ENCODE measurements around the gene AP1S1.
"Not testable (repeated sequence)": the region's sequence is repeated elsewhere in the genome, so short reads cannot be mapped to it uniquely, and the experiment has no call there.

The AP1S1 gene

DNA sequence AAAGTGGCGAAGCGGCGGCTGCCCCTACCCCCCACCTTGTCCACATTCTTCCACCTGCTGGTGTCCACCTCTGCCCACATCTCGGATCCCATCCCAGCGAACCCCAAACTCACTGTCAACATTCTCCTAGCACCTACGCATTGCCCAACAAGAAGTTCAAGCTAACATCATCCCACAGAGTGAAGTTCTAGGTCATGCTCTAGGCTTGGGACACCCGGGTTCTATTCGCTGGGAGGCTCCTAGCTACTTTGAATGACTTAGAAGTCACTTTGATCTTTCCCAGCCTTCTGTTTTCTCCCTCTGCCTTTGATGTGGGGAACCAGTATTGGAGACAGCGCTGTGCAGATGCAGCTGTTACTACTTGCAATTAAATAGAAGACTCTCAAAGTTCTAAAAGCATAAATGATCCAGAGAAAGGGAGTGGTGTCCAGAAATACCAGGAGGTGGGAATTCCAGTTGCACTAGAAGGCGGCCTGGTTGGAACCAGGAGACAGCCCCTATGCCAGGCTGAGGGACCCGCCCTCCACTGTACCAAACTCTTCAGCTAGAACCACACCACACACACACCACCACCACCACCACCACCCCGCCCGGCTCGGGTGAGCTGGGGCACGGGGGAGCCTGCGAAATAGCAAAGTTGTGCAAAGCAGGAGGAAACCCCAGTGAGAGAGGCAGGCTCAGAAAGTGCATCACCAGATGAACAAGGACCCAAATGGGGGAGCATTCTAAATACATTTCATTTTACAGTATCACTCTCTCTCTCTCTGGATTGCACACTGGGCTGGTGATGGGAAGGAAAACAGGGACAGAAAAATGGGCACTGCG is 16.6 kb downstream of the AP1S1 start:
- no peak for DNase-seq (ENCODE audit: low read depth)

- DNase-seq (ENCODE audit: low read depth) = no peak
These were observed 17.2 kb downstream of the AP1S1 start for GRCh38 chr7:101171442-101171837.

GRCh38 chr7:101172005-101172853 is 18.0 kb downstream of the AP1S1 start:
- no peak for DNase-seq (ENCODE audit: low read depth)

DNA sequence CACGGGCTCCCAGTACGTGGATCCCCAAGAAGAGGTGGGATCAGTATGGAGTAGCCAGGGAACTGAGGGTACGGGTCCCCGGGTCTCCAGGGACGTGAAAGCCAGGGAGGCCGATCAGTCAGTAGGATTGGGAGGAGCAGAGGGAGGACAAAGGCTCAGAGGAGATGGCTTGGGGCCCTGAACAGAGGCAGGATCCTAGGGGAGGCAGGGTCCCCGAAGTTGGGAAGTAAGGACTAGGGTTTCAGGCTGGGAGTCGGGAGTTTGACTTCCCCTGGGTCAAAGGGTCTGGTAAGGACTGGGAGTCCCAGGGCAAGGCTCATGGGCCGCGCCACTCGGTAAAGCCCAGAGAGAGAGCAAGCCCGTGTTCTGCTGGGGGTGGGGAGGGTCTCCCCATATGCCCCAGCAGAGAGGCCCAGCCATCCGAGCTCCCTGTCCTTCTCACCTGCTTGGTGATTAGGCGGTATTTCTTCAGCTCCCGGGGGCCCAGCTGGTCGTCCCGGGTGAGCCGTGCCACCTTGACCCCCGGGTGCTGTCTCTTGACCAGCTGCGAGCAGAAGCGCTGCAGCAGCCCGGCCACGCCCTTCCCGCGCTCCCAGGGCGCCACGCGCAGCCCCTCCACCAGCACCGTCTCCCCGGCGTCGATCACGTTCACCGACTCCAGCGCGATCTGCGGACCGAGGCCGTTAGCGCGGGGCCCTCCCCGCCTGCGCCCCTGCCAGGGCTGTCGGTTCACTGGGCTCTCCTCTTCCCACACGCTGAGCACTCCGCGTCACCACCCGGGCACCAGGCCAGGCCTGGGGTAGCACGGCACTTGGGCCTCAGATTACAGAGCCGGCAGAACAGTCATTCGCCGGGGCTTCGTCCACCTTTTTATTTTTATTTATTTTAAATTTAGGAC is 18.8 kb downstream of the AP1S1 start:
- DNase-seq (ENCODE audit: low read depth) = no peak

DNA sequence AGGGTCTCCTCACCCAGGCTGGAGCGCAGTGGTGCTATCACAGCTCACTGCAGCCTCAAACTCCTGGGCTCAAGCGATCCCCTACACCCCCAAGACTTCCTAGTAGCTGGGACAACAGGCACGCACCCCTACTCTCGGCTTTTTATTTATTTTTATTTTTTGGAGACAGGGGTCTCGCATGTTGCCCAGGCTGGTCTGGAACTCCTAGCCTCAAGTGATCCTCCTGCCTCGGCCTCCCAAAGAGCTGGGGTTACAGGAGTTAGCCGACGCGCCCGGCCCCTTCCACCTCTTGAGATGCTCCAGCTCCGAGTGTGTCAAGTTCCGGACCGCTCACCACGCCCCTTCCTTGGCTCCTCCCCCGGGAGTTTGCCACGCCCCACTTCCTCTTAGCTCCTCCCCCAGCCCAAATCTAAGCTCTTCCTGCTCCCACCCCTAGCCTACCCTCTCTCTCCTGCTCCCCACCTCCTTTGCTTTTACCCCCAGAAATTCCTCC is 19.5 kb downstream of the AP1S1 start:
- DNase-seq (ENCODE audit: low read depth) = no peak

DNA sequence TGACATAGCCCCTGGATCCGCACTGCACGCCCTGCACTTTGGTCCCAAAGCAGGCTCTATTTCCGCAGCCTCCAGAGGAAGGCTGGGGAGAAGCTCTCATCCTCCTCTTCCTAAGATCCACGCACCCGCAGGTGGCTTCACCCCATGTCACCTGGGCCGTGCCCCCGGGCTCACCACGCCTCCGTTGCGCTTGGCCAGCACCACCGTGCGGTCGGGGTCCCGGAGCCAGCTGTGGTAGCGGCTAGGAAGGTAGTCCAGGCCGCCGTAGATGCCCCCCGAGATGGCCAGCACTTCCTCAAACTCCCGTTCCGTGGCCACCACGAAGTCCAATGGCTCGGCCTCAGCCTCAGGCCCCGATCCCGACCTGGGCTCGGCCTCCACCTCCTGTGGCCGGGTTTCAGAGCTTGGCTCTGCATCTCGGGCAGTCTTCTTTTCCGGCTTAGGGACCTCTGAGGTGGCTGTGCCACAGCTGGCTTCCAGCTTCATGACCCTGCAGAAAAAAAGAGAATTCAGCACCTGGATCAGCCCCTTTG is 20.1 kb downstream of the AP1S1 start:
- DNase-seq (ENCODE audit: low read depth) = no peak

- no peak for DNase-seq (ENCODE audit: low read depth)
These were observed 21.4 kb downstream of the AP1S1 start for GRCh38 chr7:101175664-101176063.

- DNase-seq (ENCODE audit: low read depth) = no peak
These were observed 23.4 kb downstream of the AP1S1 start for GRCh38 chr7:101177644-101178043.

- no peak for DNase-seq (ENCODE audit: low read depth)
These were observed 24.8 kb downstream of the AP1S1 start for GRCh38 chr7:101179117-101179516.

- no peak for DNase-seq (ENCODE audit: low read depth)
These were observed 25.4 kb downstream of the AP1S1 start for GRCh38 chr7:101179713-101180112.

- no peak for DNase-seq (ENCODE audit: low read depth)
These were observed 26.0 kb downstream of the AP1S1 start, which contains the start of gene NAT16 for GRCh38 chr7:101180130-101180755. Gene NAT16 (minus strand): TSS chr7:101180293. CDS start chr7:101174807, 5,486 bp downstream.

DNA sequence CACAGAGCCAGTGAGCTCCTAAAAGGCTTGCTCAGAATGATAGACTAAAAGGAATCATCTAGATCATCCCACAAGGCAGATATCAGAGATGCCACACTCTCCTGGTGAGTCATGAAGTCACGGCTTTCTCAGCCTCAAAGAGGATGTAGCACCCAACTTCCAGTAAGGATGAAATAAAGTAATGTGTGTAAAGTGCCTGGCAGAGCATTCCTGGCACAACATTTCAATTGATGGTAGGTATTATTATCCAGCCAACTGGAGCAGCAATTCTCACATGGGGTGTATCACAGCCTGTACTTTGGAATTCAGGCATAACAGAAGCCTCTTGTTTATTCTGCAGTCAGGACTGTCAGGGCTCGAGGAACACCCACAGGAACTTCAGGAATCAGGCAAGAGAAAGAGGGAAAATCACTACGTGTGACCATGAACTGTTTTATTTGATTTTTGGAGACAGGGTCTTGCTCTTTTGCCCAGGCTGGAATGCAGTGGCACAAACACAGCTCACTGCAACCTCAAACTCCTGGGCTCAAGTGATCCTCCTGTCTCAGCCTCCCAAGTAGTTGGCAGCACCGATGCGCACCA is 31.1 kb downstream of the AP1S1 start:
- peak; percentile 76 for DNase-seq (ENCODE audit: low read depth)

GRCh38 chr7:101186194-101186593 is 31.9 kb downstream of the AP1S1 start:
- no peak for DNase-seq (ENCODE audit: low read depth)

DNA sequence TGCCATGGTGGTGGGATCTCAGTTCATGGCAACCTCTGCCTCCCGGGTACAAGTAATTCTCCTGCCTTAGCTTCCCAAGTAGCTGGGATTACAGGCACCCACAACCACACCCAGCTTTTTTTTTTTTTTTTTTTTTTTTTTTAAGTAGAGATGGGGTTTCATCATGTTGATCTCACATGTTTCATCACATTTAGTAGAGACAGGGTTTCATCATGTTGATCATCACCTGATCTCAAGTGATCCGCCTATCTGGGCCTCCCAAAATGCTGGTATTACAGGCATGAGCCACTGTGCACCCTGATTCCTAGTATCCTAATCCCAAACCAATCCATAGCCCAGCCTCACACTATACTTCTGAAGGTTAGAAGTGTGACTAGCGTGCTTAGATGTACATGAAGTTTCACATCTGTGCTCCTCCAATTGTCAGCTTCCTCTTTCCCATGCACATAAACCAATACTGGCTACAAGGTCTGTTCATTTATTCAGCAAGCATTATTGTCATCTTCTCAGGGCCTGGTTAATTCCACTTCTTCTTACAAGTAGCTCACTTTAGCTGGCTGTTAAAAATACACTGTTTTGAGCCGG is 32.7 kb downstream of the AP1S1 start:
- DNase-seq (ENCODE audit: low read depth) = peak; percentile 31

DNA sequence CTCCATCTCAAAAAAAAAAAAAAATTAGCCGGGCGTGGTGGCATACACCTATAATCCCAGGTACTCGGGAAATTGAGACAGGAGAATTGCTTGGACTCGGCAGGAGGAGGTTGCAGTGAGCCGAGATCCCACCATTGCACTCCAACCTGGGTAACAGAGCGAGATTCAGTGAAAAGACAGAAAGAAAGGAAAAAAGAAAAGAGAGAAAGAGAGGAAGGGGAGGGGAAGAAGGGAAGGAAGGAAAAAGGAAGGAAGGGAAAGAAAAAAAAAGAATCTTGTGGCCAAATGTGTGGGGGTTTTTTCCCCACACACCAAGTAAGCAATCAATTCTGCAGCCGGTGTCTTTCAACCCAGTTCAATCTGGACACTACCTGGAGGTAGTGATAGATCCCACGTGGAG is 34.8 kb downstream of the AP1S1 start:
- no peak for DNase-seq (ENCODE audit: low read depth)

DNA sequence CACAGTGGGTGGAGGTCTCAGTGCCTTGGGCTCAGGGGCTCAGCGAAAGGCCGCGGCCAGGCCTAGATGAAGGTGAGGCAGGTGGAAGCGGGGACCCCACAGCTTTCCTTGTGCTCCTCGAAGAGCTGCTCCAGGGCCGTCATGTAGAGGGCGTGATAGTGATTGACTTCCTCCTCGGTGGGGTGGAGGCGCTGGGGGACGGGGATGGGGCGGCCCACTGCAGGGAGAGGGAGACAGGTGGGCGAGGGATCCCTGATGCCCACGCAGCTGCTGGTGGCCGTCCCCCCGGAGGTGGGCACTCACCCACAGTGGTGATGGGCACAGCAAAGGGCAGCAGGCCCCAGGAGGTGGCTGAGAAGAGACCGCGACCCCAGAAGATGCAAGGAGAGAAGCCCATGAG is 41.6 kb downstream of the AP1S1 start:
- no peak for DNase-seq (ENCODE audit: low read depth)

GRCh38 chr7:101197991-101198390 is 43.7 kb downstream of the AP1S1 start:
- no peak for DNase-seq (ENCODE audit: low read depth)

GRCh38 chr7:101198476-101198875 is 44.2 kb downstream of the AP1S1 start:
- DNase-seq (ENCODE audit: low read depth) = no peak

DNA sequence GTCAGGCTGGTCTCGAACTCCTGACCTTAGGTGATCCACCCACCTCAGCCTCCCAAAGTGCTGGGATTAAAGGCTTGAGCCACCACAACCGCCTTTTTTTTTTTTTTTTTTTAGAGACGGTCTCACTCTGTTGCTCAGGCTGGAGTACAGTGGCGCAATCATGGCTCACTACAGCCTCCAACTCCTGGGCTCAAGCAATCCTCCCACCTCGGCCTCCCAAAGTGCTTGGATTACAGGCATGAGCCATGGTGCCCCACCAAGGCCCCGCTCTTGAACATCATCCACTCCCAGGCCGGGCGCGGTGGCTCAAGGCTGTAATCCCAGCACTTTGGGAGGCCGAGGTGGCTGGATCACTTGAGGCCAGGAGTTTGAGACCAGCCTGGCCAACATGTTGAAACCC is 45.2 kb downstream of the AP1S1 start:
- not testable (repeated sequence) for DNase-seq (ENCODE audit: low read depth)

DNA sequence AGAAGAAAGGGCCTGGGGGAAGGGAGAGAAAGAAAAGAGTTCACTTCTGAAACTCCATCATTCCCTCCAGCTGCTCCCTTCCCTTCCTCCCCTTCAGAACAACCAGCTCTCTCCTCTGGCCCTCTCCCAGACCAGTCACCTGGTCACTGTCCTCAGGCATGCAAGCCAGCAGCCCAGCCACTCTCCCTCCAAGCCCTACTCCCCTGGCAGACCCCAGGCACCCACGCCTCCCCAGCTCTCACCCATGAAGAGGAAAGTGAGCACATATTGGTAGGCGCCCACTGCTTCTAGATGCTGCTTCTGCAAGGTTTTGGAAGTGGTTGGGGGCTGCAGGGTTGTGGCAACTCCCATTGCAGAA is 46.2 kb downstream of the AP1S1 start:
- no peak for DNase-seq (ENCODE audit: low read depth)

Data from amniotic epithelial cell (primary cell).